Measurements from ENCODE around the gene LRRC4.

- TF ChIP-seq EZH2 (IDR thresholded peaks at IDR 0.05; ENCODE audit: low read length, missing control alignments), result no peak
- TF ChIP-seq CTCF (conservative IDR thresholded peaks at IDR 0.05 in 1 of 2, IDR thresholded peaks at IDR 0.05 in 1 of 2; ENCODE audit: low read depth in 1 of 2, low read length in 2 of 2), result no peak
These were observed 44.2 kb upstream of the LRRC4 start for GRCh38 chr7:128075242-128076095.

Measured in fibroblast of lung (primary cell).